Smooth muscle cell (in vitro differentiated cells): ENCODE results near the gene TIPARP. TPM values are rescaled to one million over a fixed set of nuclear protein-coding genes. Genes with fewer than 3 reads are reported as not detected.
A peak's percentile ranks its signal among the peaks of the same experiment; 100 is the strongest.
"Not testable (repeated sequence)": the region's sequence is repeated elsewhere in the genome, so short reads cannot be mapped to it uniquely, and the experiment has no call there.

Source experiments
- DNase-seq: peaks from one replicate; lab custom pipeline; 2025; ENCODE audit not compliant: unreplicated experiment; lab: John Stamatoyannopoulos, UW
- H2AFZ ChIP-seq: fragments of 200-600 bp; sonication (generic); 2 replicates; pipeline ENCODE4 v1.6.0; 2016; ENCODE audit warnings: antibody characterized with exemption, low read depth, mild to moderate bottlenecking
- H3F3A ChIP-seq: fragments of 200-600 bp; sonication (generic); 2 replicates; pipeline ENCODE4 v1.6.0; 2017; ENCODE audit warnings: antibody characterized with exemption, low read depth
- H3K27ac ChIP-seq: fragments of 200-600 bp; sonication (generic); 2 replicates; pipeline ENCODE4 v1.5.1; 2016; ENCODE audit warnings: low read depth, mild to moderate bottlenecking
- H3K27me3 ChIP-seq: fragments of 200-600 bp; sonication (generic); 2 replicates; pipeline ENCODE4 v1.6.1; 2016; ENCODE audit warnings: low read depth, mild to moderate bottlenecking
- H3K36me3 ChIP-seq: fragments of 200-600 bp; sonication (generic); 2 replicates; pipeline ENCODE4 v1.5.1; 2016; ENCODE audit warnings: low read depth
- H3K4me1 ChIP-seq: fragments of 200-600 bp; sonication (generic); 2 replicates; pipeline ENCODE4 v1.5.1; 2016; ENCODE audit warnings: low read depth
- H3K4me2 ChIP-seq: fragments of 200-600 bp; sonication (generic); 2 replicates; pipeline ENCODE4 v1.6.0; 2016; ENCODE audit warnings: mild to moderate bottlenecking
- H3K4me3 ChIP-seq: fragments of 200-600 bp; sonication (generic); 2 replicates; pipeline ENCODE4 v1.5.1; 2016; ENCODE audit warnings: mild to moderate bottlenecking
- H3K79me2 ChIP-seq: fragments of 200-600 bp; sonication (generic); 2 replicates; pipeline ENCODE4 v1.6.0; 2016; ENCODE audit warnings: low read depth, mild to moderate bottlenecking
- H3K9ac ChIP-seq: fragments of 200-600 bp; sonication (generic); 2 replicates; pipeline ENCODE4 v1.6.0; 2016; ENCODE audit warnings: low read depth
- H3K9me3 ChIP-seq: fragments of 200-600 bp; sonication (generic); replicated peaks from 2 replicates; pipeline ENCODE4 v1.5.1; 2016; ENCODE audit warnings: low read depth
- H4K20me1 ChIP-seq: fragments of 200-600 bp; sonication (generic); 2 replicates; pipeline ENCODE4 v1.6.0; 2016; ENCODE audit warnings: low read depth
- CTCF ChIP-seq: fragments of 200-600 bp; sonication (generic); IDR thresholded peaks from 2 replicates; pipeline ENCODE4 v1.5.1; 2017; ENCODE audit warnings: borderline replicate concordance, mild to moderate bottlenecking, antibody characterized with exemption; ENCODE audit not compliant: insufficient read depth, poor library complexity, severe bottlenecking
- WGBS: methylation state at CpG from one replicate; pipeline ENCODE4 v1.1.7; 2016; ENCODE audit warnings: low lambda C conversion rate; 5-methylcytosine and 5-hydroxymethylcytosine counted together
- polyA plus RNA-seq: library from polyadenylated mRNA; unstranded; fragments of >200 nt; fragmentation: Nextera tagmentation; extraction: Ambion mirVana; gene quantifications from 2 replicates; pipeline ENCODE4 v1.2.1, GENCODE V29; 2016
- total RNA-seq: library from RNA; depleted of rRNA; stranded (reverse); fragments of >200 nt; gene quantifications from 2 replicates; pipeline ENCODE4 v1.2.3, GENCODE V29; 2014

TIPARP gene
- total and polyA plus RNA-seq, 2 experiments from 2014 or later, result 12.5 to 65.2 TPM

- no peaks in the 10 kb centered on the region for H3F3A ChIP-seq
These were observed 24.7 kb upstream of the TIPARP start for GRCh38 chr3:156649681-156650080.

GRCh38 chr3:156652661-156653060 is 21.7 kb upstream of the TIPARP start:
- not testable (repeated sequence) for H3K36me3 ChIP-seq, H3K4me1 ChIP-seq, H3K27me3 ChIP-seq, H3K79me2 ChIP-seq, H3K4me3 ChIP-seq, H3K4me2 ChIP-seq, H3K9me3 ChIP-seq, H2AFZ ChIP-seq, DNase-seq, H3K9ac ChIP-seq, H3K27ac ChIP-seq, H3F3A ChIP-seq, H4K20me1 ChIP-seq
- WGBS, result 98% methylated on average over 2 of the region's 2 CpGs

More at GRCh38 chr3:156649681-156650080, 24.7 kb upstream of the TIPARP start:
- Histone ChIP-seq H3K36me3 (no peaks in the 10 kb centered on the region), H3K4me3 (no peak overlapping the region), H3K4me2 (no peak overlapping the region), H3K27ac (no peak overlapping the region), H4K20me1 (no peaks in the 10 kb centered on the region), H3K27me3 (no peaks in the 10 kb centered on the region), H3K79me2 (no peaks in the 10 kb centered on the region), H3K9me3 (no peaks in the 10 kb centered on the region), H2AFZ (no peak overlapping the region), H3K4me1 (no peaks in the 10 kb centered on the region), H3K9ac (no peak overlapping the region)
- no peak for DNase-seq
- WGBS, result 76% methylated on average over 1 of the region's 1 CpG
- no peak for TF ChIP-seq CTCF

- no peaks in the 10 kb centered on the region for H3F3A ChIP-seq
- H3K36me3 ChIP-seq, result no peaks in the 10 kb centered on the region
- no peak for DNase-seq
- H3K4me1 ChIP-seq, result no peaks in the 10 kb centered on the region
- no peaks in the 10 kb centered on the region for H3K27me3 ChIP-seq
- no peaks in the 10 kb centered on the region for H3K79me2 ChIP-seq
- no peaks in the 10 kb centered on the region for H4K20me1 ChIP-seq
- no peak overlapping the region for H3K4me3 ChIP-seq
- no peak overlapping the region for H3K4me2 ChIP-seq
- no peak overlapping the region for H3K9ac ChIP-seq
- TF ChIP-seq CTCF, result no peak
- H3K9me3 ChIP-seq, result no peaks in the 10 kb centered on the region
- H2AFZ ChIP-seq, result no peak overlapping the region
- 88% methylated on average over 1 of the region's 1 CpG for WGBS
- no peak overlapping the region for H3K27ac ChIP-seq
These were observed 19.6 kb upstream of the TIPARP start for GRCh38 chr3:156654834-156655233.

GRCh38 chr3:156655819-156656550 is 18.4 kb upstream of the TIPARP start:
- no peak for DNase-seq
- H3K4me2 ChIP-seq, result no peak overlapping the region
- H3K4me3 ChIP-seq, result no peak overlapping the region
- no peak for TF ChIP-seq CTCF
- no peaks in the 10 kb centered on the region for H3K79me2 ChIP-seq
- no peaks in the 10 kb centered on the region for H3K4me1 ChIP-seq
- no peaks in the 10 kb centered on the region for H3K27me3 ChIP-seq
- 79% methylated on average over 5 of the region's 5 CpGs for WGBS
- H3K9me3 ChIP-seq, result no peaks in the 10 kb centered on the region
- H4K20me1 ChIP-seq, result no peaks in the 10 kb centered on the region
- H3K27ac ChIP-seq, result no peak overlapping the region
- H3K36me3 ChIP-seq, result no peaks in the 10 kb centered on the region
- peak overlapping the region; percentile 46 for H2AFZ ChIP-seq
- no peak overlapping the region for H3K9ac ChIP-seq
- no peaks in the 10 kb centered on the region for H3F3A ChIP-seq
